ENCODE measurements around the gene TTR. TPM values are rescaled to one million over a fixed set of nuclear protein-coding genes. Genes with fewer than 3 reads are reported as not detected.

Gene TTR
- total and polyA plus RNA-seq, 4 donors: 295 to 4,751 (median 926) TPM

DNA sequence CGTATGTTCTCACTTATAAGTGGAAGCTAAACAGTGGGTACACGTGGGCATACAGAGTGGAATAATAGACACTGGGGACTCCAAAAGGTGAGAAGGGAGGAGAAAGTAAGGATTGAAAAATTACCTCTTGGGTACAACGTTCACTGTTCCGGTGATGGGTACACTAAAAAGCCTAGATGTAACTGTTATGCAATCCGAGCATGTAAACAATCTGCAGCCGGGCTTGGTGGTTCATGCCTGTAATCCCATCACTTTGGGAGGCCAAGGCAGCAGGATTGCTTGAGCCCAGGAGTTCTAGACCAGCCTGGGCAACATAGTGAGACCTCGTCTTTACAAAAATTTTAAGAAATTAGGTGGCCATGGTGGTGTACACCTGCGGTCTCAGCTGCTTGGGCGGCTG, 33.1 kb upstream of the TTR start:
- no peak for DNase-seq (ENCODE audit: low spot score)
- H3K27ac ChIP-seq (ENCODE audit: low read depth in 1 of 2, low read length in 2 of 2): no peak overlapping the region
- no peak overlapping the region for H3K4me3 ChIP-seq (ENCODE audit: low read depth in 1 of 3, low read length in 3 of 3)
- H3K9ac ChIP-seq (ENCODE audit: low read depth in 1 of 2, low read length in 2 of 2): no peak overlapping the region
- H3K9me3 ChIP-seq (ENCODE audit: control insufficient read depth in 4 of 4, low read length in 3 of 4): no peaks in the 10 kb centered on the region
- H3K4me1 ChIP-seq (ENCODE audit: control insufficient read depth in 4 of 4, insufficient read depth in 4 of 4, low read length in 3 of 4): peaks cover 3 to 34% (median 21%) of the 10 kb centered on the region in 4 donors
- WGBS: 56% methylated on average over 9 of the region's 9 CpGs
- no peaks in the 10 kb centered on the region for H3K27me3 ChIP-seq (ENCODE audit: control insufficient read depth in 4 of 4, insufficient read depth in 4 of 4, low read length in 3 of 4)
- TF ChIP-seq, protein P1, sequence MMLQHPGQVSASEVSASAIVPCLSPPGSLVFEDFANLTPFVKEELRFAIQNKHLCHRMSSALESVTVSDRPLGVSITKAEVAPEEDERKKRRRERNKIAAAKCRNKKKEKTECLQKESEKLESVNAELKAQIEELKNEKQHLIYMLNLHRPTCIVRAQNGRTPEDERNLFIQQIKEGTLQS (IDR thresholded peaks at IDR 0.05): no peak
- TF ChIP-seq FOXA2 (IDR thresholded peaks at IDR 0.05) (peak; percentile 25), SP1 (IDR thresholded peaks at IDR 0.05) (peak; percentile 19), EGR1 (IDR thresholded peaks at IDR 0.05; ENCODE audit: low read depth in 2 of 2) (no peak), RXRA (IDR thresholded peaks at IDR 0.05) (peak in 1 of 2 donors; percentile 23), HNF4G (IDR thresholded peaks at IDR 0.05) (peak; percentile 49), TAF1 (conservative IDR thresholded peaks at IDR 0.05) (no peak), RAD21 (IDR thresholded peaks at IDR 0.05) (peak in 1 of 2 donors; percentile 47), NR2F2 (IDR thresholded peaks at IDR 0.05) (no peak), YY1 (IDR thresholded peaks at IDR 0.05) (no peak), HNF4A (conservative IDR thresholded peaks at IDR 0.05) (peak; percentile 56 to 75), FOXA1 (IDR thresholded peaks at IDR 0.05) (peak; percentile 19)
- TF ChIP-seq, protein P2, sequence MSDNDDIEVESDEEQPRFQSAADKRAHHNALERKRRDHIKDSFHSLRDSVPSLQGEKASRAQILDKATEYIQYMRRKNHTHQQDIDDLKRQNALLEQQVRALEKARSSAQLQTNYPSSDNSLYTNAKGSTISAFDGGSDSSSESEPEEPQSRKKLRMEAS (IDR thresholded peaks at IDR 0.05): no peak
- no peaks in the 10 kb centered on the region for H3K36me3 ChIP-seq (ENCODE audit: control insufficient read depth in 4 of 4, insufficient read depth in 3 of 4, low read depth in 1 of 4, low read length in 3 of 4)

- no peaks in the 10 kb centered on the region for H3K36me3 ChIP-seq (ENCODE audit: control insufficient read depth in 4 of 4, insufficient read depth in 3 of 4, low read depth in 1 of 4, low read length in 3 of 4)
- H3K4me1 ChIP-seq (ENCODE audit: control insufficient read depth in 4 of 4, insufficient read depth in 4 of 4, low read length in 3 of 4): peaks cover 10 to 45% (median 32%) of the 10 kb centered on the region in 4 donors
- H3K9me3 ChIP-seq (ENCODE audit: control insufficient read depth in 4 of 4, low read length in 3 of 4): no peaks in the 10 kb centered on the region
- no peak overlapping the region for H3K4me3 ChIP-seq (ENCODE audit: low read depth in 1 of 3, low read length in 3 of 3)
- TF ChIP-seq FOXA2 (IDR thresholded peaks at IDR 0.05) (no peak), HNF4A (conservative IDR thresholded peaks at IDR 0.05) (no peak), RXRA (IDR thresholded peaks at IDR 0.05) (no peak), NR2F2 (IDR thresholded peaks at IDR 0.05) (no peak), RAD21 (IDR thresholded peaks at IDR 0.05) (no peak), SP1 (IDR thresholded peaks at IDR 0.05) (no peak), JUND (IDR thresholded peaks at IDR 0.05) (no peak), EGR1 (IDR thresholded peaks at IDR 0.05; ENCODE audit: low read depth in 2 of 2) (no peak), TAF1 (conservative IDR thresholded peaks at IDR 0.05) (no peak), FOXA1 (IDR thresholded peaks at IDR 0.05) (no peak)
- TF ChIP-seq, protein P3, sequence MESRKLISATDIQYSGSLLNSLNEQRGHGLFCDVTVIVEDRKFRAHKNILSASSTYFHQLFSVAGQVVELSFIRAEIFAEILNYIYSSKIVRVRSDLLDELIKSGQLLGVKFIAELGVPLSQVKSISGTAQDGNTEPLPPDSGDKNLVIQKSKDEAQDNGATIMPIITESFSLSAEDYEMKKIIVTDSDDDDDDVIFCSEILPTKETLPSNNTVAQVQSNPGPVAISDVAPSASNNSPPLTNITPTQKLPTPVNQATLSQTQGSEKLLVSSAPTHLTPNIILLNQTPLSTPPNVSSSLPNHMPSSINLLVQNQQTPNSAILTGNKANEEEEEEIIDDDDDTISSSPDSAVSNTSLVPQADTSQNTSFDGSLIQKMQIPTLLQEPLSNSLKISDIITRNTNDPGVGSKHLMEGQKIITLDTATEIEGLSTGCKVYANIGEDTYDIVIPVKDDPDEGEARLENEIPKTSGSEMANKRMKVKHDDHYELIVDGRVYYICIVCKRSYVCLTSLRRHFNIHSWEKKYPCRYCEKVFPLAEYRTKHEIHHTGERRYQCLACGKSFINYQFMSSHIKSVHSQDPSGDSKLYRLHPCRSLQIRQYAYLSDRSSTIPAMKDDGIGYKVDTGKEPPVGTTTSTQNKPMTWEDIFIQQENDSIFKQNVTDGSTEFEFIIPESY (IDR thresholded peaks at IDR 0.05): no peak
- TF ChIP-seq, protein P4, sequence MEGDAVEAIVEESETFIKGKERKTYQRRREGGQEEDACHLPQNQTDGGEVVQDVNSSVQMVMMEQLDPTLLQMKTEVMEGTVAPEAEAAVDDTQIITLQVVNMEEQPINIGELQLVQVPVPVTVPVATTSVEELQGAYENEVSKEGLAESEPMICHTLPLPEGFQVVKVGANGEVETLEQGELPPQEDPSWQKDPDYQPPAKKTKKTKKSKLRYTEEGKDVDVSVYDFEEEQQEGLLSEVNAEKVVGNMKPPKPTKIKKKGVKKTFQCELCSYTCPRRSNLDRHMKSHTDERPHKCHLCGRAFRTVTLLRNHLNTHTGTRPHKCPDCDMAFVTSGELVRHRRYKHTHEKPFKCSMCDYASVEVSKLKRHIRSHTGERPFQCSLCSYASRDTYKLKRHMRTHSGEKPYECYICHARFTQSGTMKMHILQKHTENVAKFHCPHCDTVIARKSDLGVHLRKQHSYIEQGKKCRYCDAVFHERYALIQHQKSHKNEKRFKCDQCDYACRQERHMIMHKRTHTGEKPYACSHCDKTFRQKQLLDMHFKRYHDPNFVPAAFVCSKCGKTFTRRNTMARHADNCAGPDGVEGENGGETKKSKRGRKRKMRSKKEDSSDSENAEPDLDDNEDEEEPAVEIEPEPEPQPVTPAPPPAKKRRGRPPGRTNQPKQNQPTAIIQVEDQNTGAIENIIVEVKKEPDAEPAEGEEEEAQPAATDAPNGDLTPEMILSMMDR (IDR thresholded peaks at IDR 0.05; ENCODE audit: low read depth, low read length, missing input control): no peak
- TF ChIP-seq, protein P1 (IDR thresholded peaks at IDR 0.05): no peak
- TF ChIP-seq, protein P2 (IDR thresholded peaks at IDR 0.05): no peak
- H3K27me3 ChIP-seq (ENCODE audit: control insufficient read depth in 4 of 4, insufficient read depth in 4 of 4, low read length in 3 of 4): no peaks in the 10 kb centered on the region
- H3K9ac ChIP-seq (ENCODE audit: low read depth in 1 of 2, low read length in 2 of 2): no peak overlapping the region
- H3K27ac ChIP-seq (ENCODE audit: low read depth in 1 of 2, low read length in 2 of 2): no peak overlapping the region
- no peak for DNase-seq (ENCODE audit: low spot score)
- 27% methylated on average over 4 of the region's 4 CpGs for WGBS
Observed at GRCh38 chr18:31562726-31563125, 29.0 kb upstream of the TTR start.
